C4-2B (cell line): ENCODE measurements around the gene TM4SF18.

ENCODE experiments used
- ZFX ChIP-seq: fragments of 450-650 bp; IDR thresholded peaks from 2 replicates; pipeline ENCODE4 v1.6.1; 2017
- TF ChIP-seq, protein P1 (sequence below): fragments of 450-650 bp; conservative IDR thresholded peaks from 2 replicates; pipeline ENCODE4 v1.5.1; 2017; ENCODE audit warnings: mild to moderate bottlenecking

- TF ChIP-seq, protein P1, sequence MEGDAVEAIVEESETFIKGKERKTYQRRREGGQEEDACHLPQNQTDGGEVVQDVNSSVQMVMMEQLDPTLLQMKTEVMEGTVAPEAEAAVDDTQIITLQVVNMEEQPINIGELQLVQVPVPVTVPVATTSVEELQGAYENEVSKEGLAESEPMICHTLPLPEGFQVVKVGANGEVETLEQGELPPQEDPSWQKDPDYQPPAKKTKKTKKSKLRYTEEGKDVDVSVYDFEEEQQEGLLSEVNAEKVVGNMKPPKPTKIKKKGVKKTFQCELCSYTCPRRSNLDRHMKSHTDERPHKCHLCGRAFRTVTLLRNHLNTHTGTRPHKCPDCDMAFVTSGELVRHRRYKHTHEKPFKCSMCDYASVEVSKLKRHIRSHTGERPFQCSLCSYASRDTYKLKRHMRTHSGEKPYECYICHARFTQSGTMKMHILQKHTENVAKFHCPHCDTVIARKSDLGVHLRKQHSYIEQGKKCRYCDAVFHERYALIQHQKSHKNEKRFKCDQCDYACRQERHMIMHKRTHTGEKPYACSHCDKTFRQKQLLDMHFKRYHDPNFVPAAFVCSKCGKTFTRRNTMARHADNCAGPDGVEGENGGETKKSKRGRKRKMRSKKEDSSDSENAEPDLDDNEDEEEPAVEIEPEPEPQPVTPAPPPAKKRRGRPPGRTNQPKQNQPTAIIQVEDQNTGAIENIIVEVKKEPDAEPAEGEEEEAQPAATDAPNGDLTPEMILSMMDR: no peak
- TF ChIP-seq ZFX: no peak
These were observed 63.7 kb downstream of the TM4SF18 start for GRCh38 chr3:149269687-149270086.
